Stomach (tissue), 4 donors: ENCODE data around the gene CNTNAP4.

ENCODE experiments used
- CTCF ChIP-seq, 7 experiments: fragments of 450-650 bp in 4 of 7; fragments of 200-600 bp in 3 of 7; sonication (generic) in 3 of 7; IDR thresholded peaks; one replicate each; pipeline ENCODE4 v1.5.1; 2016 to 2019; ENCODE audit warnings: antibody characterized with exemption in 7 of 7, control low read depth in 2 of 7, mild to moderate bottlenecking in 1 of 7
- EP300 ChIP-seq: sonication (generic); formaldehyde crosslinking; IDR thresholded peaks from one replicate; pipeline ENCODE4 v1.6.1; 2017; ENCODE audit warnings: antibody characterized with exemption
- POLR2A ChIP-seq, 4 donors: fragments of 450-650 bp; IDR thresholded peaks; one replicate each; pipeline ENCODE4 v1.6.1; 2016; ENCODE audit warnings: antibody characterized with exemption in 4 of 4, control low read depth in 2 of 4, mild to moderate bottlenecking in 1 of 4, moderate library complexity in 1 of 4
- POLR2AphosphoS5 ChIP-seq, 3 donors: sonication (generic); formaldehyde crosslinking; IDR thresholded peaks; one replicate each; pipeline ENCODE4 v1.6.1; 2016; ENCODE audit warnings: antibody characterized with exemption in 3 of 3

- TF ChIP-seq EP300 = no peak
- TF ChIP-seq CTCF (IDR thresholded peaks at IDR 0.05) = no peak
- no peak for TF ChIP-seq POLR2A (IDR thresholded peaks at IDR 0.05)
- TF ChIP-seq POLR2AphosphoS5 (IDR thresholded peaks at IDR 0.05) = no peak
Measured at GRCh38 chr16:76583945-76584344, 306.7 kb downstream of the CNTNAP4 start.
